ENCODE results near the gene NPY5R.

- TF ChIP-seq, protein P1, sequence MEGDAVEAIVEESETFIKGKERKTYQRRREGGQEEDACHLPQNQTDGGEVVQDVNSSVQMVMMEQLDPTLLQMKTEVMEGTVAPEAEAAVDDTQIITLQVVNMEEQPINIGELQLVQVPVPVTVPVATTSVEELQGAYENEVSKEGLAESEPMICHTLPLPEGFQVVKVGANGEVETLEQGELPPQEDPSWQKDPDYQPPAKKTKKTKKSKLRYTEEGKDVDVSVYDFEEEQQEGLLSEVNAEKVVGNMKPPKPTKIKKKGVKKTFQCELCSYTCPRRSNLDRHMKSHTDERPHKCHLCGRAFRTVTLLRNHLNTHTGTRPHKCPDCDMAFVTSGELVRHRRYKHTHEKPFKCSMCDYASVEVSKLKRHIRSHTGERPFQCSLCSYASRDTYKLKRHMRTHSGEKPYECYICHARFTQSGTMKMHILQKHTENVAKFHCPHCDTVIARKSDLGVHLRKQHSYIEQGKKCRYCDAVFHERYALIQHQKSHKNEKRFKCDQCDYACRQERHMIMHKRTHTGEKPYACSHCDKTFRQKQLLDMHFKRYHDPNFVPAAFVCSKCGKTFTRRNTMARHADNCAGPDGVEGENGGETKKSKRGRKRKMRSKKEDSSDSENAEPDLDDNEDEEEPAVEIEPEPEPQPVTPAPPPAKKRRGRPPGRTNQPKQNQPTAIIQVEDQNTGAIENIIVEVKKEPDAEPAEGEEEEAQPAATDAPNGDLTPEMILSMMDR (IDR thresholded peaks at IDR 0.05; ENCODE audit: low read length), result no peak
- TF ChIP-seq EZH2 (IDR thresholded peaks at IDR 0.05; ENCODE audit: borderline replicate concordance, low read length), result no peak
Observed at GRCh38 chr4:163393471-163393870, 49.8 kb downstream of the NPY5R start.

All from OCI-LY1 (cell line).